NT2/D1 (cell line): ENCODE data around the gene PPARA.

Source experiments
- SUZ12 ChIP-seq: IDR thresholded peaks from 2 replicates; pipeline ENCODE4 v1.6.1; 2011; ENCODE audit not compliant: insufficient read length, insufficient read depth; ENCODE audit errors: extremely low read depth
- YY1 ChIP-seq: IDR thresholded peaks from 2 replicates; pipeline ENCODE4 v1.6.1; 2011; ENCODE audit not compliant: insufficient read length, insufficient read depth

GRCh38 chr22:46250035-46250782, 99.9 kb downstream of the PPARA start, which contains the start of gene CDPF1:
- TF ChIP-seq YY1 (no peak), SUZ12 (no peak)
